RKO (cell line): ENCODE data around the gene RCBTB1.

Experiments used
- DNase-seq: peaks from one replicate; pipeline ENCODE4 v3.0.0-alpha.2; 2016; ENCODE audit warnings: low spot score

The RCBTB1 gene

GRCh38 chr13:49559006-49559405, 26.4 kb downstream of the RCBTB1 start:
- DNase-seq, result no peak

GRCh38 chr13:49554387-49554786, 31.0 kb downstream of the RCBTB1 start:
- no peak for DNase-seq

GRCh38 chr13:49553888-49554287, 31.5 kb downstream of the RCBTB1 start:
- DNase-seq, result no peak

DNA sequence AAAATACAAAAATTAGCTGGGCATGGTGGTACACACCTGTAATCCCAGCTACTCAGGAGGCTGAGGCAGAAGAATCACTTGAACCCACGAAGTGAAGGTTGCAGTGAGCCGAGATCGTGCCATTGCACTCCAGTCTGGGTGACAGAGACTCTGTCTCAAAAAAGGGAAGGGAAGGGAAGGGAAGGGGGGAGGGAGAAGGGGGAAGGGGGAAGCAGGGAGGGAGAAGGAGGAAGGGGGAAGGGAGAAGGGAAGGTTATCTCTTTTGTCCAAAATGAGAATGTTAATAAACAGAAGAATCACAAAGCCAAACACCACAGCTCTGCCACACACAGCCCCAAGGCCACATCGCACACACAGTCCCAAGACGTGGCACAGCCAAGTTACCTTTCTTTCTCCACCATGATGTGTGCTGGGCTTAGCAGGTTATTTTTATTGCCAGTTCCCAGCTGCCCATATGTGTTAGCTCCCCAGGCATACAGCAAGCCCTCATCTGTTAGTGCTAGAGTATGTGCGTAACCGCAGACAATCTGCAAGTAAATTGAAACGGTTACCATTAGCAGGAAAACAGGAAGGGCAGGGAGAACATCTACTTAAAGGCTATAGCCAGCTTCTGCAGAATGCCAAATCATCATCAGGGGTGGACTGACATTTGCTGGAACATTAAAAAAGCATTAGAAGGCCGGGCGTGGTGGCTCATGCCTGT, 34.3 kb downstream of the RCBTB1 start:
- no peak for DNase-seq

- no peak for DNase-seq
Measured at GRCh38 chr13:49549289-49549688, 36.1 kb downstream of the RCBTB1 start.

DNA sequence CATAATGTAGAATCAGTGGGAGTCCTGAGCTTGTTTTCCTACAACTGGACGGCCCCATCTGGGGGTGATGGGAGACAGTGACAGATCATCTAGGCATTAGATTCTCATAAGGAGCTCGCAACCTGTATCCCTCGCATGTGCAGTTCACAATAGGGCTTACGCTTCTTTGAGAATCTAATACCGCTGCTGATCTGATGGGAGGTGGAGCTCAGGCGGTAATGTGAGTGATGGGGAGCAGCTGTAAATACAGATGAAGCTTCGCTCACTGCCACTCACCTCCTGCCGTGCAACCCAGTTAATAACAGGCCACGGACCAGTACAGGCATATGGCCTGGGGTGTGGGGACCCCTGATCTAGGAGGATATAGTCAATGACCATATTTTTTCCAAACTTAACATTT, 38.8 kb downstream of the RCBTB1 start:
- DNase-seq, result no peak

- DNase-seq, result no peak
Measured at GRCh38 chr13:49545661-49546060, 39.7 kb downstream of the RCBTB1 start.

- no peak for DNase-seq
Measured at GRCh38 chr13:49543656-49544055, 41.7 kb downstream of the RCBTB1 start.

DNA sequence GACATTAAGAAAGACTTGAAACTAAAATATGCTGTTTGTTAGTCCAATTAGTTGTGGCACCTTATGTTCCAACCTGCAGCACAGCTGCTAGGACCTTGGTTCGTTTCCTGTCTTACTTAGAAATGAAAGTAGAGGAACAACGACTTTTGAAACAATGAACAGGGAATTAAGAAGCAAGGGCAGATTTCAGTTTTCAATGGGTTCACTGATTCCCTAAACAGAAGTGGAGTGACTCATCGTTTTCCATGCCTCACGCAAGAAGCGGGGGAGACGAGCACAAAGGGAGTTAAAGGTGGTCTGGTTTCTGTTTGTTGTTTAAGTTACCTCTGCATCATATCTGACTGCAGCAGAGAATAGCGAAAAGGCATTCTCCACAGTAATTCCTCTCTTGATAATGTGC, 44.8 kb downstream of the RCBTB1 start:
- no peak for DNase-seq

GRCh38 chr13:49539746-49540145, 45.6 kb downstream of the RCBTB1 start:
- DNase-seq, result no peak

DNA sequence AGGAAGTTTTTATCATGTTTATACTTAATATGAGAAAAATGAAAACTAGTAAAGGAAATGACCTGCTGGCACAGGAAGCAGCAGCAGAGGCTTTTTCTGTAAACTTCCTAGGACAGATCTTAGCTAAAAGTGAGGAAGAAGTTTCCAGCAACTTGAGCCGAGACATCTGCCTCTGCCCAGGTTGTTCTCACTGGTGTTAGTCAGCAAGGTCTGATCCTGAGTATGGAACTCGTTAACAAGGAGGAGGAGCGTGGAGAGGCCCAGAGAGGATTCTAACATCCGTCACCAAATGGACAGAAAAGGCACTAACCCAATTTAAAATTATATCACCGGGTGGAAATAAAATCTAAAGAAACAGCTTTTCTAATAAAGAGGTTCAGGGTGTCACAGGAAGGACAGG, 46.0 kb downstream of the RCBTB1 start:
- no peak for DNase-seq

GRCh38 chr13:49538404-49538803, 47.0 kb downstream of the RCBTB1 start:
- no peak for DNase-seq

- DNase-seq, result no peak
Measured at GRCh38 chr13:49536144-49536873, 49.0 kb downstream of the RCBTB1 start.

DNA sequence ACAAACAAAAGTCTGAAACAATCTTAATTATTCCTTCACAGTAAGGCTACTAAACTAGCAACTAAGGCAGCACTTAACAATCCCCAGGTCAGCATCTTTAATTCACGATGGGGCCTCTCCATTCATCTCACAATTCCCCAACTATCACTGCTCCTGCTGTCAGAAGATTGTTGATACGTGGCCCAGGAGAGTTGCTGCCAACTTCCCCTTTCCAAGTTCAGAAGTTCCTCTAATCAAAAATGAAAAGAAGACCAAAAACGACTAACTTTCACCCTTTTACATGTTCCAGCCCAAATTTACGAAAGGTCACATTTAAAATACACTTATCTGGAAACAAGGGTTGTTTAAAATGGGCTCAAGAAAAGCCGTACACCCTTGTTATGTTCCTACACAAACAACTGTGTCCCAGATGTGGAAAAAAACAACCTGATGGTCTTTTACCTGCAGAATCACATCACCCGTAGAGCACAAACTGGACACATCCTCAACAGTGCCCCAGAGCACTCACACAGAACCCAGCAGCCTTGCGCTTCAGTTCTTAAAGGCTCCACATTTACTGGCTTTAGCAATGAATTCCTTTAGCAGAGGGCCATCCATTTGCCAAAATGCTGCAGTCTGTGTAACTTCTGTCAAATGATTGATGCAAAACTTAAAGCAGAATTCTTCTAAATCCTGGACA, 51.6 kb downstream of the RCBTB1 start:
- no peak for DNase-seq

DNA sequence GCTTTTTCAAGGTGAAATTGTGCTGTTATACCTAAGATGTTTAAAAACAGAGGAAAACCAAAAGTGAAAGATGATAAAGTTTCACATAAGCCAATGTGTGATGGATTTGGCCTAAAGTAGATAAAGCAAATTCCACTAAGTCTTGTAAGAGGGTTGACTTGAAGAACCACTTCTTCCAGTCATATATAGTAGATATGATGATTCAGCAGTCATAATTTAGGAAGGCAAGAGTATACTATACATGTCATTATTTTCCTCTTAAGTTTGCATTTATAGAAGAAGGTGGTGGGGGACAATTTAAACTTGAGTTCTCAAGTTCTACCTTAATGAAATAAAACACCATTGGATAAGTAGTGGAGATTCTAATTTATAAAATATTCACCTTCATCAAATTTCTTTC, 52.3 kb downstream of the RCBTB1 start:
- DNase-seq, result no peak

DNA sequence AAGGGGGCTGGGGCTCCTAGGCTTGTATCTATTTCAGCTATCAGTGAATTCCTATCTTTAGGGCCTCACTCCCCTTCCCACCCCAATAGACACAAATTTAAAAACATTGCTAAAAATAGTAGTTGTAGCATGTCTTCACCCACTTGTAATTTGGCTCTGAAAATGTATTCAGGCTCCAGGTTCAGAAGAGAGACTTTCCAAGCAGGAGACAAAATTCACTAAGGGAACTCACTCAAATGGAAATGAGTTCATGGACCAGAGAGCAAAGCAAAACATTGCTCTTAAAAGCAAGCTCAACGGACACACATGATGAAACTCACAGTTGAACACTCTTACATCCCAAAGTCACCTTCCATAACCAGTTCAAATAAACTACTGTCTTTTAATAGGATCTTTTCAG, 52.8 kb downstream of the RCBTB1 start:
- no peak for DNase-seq

- no peak for DNase-seq
Measured at GRCh38 chr13:49530457-49530856, 54.9 kb downstream of the RCBTB1 start.

GRCh38 chr13:49528161-49528560, 57.2 kb downstream of the RCBTB1 start:
- no peak for DNase-seq

GRCh38 chr13:49527123-49527522, 58.2 kb downstream of the RCBTB1 start:
- no peak for DNase-seq

DNA sequence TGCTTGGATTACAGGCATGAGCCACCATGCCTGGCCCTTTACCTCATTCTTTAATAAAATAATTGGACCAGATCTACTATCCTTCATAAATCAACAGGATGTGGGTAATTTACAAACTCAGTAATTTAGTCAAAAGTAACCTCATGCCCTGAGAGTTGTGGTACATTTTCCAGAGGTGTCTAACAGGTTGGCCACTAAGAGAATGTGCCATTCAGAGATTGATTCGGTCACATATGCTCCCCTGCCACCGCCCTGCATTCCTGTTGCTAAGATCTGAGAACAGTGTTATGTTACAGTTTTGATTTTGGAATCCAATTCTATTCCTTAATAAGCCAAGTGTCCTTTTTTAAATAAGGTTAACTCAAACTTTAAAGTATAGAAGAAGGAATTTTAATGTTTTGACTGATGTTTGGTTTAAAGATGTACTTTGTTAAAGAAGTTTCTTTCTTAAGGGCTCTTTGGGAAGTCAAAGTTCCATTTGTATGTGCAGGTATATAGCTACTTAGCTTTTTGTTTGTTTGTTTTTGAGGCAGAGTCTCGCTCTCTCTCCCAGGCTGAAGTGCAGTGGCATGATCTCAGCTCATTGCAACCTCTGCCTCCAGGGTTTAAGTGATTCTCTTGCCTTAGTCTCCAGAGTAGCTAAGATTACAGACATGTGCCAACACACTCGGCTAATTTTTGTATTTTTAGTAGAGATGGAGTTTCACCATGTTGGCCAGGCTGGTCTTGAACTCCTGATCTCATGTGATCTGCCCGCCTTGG, 60.4 kb downstream of the RCBTB1 start:
- no peak for DNase-seq

- no peak for DNase-seq
Measured at GRCh38 chr13:49521224-49521623, 64.1 kb downstream of the RCBTB1 start.

- DNase-seq, result no peak
Measured at GRCh38 chr13:49517461-49517860, 67.9 kb downstream of the RCBTB1 start.

- no peak for DNase-seq
Measured at GRCh38 chr13:49516467-49516866, 68.9 kb downstream of the RCBTB1 start.
